ENCODE data around the gene CDC42BPA. TPM values are rescaled to one million over a fixed set of nuclear protein-coding genes. Genes with fewer than 3 reads are reported as not detected.
"Not testable (repeated sequence)": the region's sequence is repeated elsewhere in the genome, so short reads cannot be mapped to it uniquely, and the experiment has no call there.

Gene CDC42BPA
- total RNA-seq, 1 donor = 2.3 TPM

DNA sequence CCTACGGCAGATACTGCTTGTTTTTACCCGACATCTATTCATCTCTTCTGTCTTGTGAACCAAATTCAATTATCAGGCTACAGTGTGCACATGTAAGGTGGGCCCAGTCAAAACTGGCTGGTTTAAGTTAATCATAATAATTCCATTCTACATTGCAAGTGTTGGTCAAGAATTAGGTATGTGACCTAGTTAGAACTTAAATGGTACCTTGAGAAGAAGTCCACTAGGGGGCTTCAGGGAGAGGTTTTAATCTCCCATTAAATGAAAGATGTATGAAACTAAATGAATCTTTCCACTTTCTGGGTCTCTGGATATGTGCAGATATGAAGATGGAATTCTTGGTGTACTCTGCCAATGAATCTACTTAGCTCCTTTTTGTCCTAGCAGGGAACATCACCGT is 187.1 kb downstream of the CDC42BPA start:
- Histone ChIP-seq H3K4me3 (ENCODE audit: low read length) (no peak overlapping the region), H3K27me3 (ENCODE audit: insufficient read depth, low read length) (no peaks in the 10 kb centered on the region), H3K9me3 (ENCODE audit: low read depth, low read length) (no peaks in the 10 kb centered on the region), H3K4me1 (ENCODE audit: insufficient read depth, low read length) (no peaks in the 10 kb centered on the region)

DNA sequence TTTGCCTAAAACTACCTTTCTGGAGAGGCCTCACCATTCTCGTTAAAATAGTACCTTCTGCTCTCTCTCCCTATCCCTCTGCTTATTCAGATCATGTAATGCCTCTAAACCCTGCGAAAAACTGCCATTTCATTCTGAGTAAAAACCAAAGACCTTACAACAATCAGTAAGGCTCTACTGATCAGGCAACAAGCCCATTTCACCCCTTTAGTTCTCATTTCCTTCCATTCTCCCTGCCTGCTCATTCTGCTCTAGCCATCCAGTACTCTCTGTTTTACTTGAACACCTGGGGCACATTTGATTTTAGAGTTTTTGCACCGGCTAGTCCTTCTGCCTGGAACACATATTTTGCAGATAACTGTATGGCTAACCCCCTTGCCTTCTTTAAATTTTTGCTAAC is 190.4 kb downstream of the CDC42BPA start:
- no peaks in the 10 kb centered on the region for H3K27me3 ChIP-seq (ENCODE audit: insufficient read depth, low read length)
- H3K4me1 ChIP-seq (ENCODE audit: insufficient read depth, low read length) = no peaks in the 10 kb centered on the region
- H3K9me3 ChIP-seq (ENCODE audit: low read depth, low read length) = no peaks in the 10 kb centered on the region
- no peak overlapping the region for H3K4me3 ChIP-seq (ENCODE audit: low read length)

DNA sequence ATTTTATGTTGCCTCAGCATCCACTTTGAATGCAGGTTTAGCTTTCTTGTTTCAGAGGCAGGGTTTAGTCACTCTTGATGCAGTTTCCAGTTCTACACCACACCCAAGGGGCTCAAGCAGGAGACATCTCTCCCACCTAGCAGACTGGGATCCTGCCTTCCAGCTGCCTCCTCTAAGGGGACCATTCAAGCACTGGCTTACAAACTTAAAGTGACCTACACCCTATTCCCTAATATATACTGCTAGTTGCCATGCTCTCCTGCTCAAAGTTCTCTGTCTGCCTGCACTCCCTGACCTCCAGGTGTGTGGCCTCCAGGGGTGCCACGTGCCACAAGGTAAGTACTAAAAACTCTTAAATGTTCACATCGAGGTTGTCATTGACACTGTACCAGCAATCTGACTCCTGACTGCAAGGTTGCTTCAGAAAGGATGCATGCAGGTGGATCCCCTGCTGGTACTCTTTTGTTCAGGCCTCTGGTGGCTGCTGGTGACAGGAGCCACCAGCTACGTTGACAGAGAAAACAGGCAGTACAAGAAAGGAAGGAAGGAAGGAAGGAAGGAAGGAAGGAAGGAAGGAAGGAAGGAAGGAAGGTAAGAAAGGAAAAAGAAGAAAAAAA is 192.3 kb downstream of the CDC42BPA start:
- no peak overlapping the region for H3K4me3 ChIP-seq (ENCODE audit: low read length)
- no peaks in the 10 kb centered on the region for H3K9me3 ChIP-seq (ENCODE audit: low read depth, low read length)
- H3K27me3 ChIP-seq (ENCODE audit: insufficient read depth, low read length) = no peaks in the 10 kb centered on the region
- H3K4me1 ChIP-seq (ENCODE audit: insufficient read depth, low read length) = no peaks in the 10 kb centered on the region

DNA sequence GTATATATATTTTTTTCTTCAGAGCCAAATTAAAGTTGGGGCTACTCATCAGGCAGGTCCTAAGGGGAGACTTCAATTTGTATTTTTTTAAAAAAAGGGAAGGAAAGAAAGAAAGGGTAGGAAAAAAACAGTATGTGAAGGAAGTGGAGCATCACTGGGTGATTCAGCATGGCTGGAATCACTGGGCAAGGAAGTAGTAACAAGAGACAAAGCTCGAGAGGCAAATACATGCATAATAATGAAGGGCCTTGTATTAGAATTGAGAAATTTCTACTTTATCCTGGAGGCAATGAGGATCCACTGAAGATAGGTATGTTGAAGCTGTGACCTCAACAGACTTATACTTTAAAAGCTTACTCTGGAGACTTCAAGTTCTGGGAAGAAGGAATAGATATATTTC is 193.8 kb downstream of the CDC42BPA start:
- no peaks in the 10 kb centered on the region for H3K9me3 ChIP-seq (ENCODE audit: low read depth, low read length)
- no peaks in the 10 kb centered on the region for H3K4me1 ChIP-seq (ENCODE audit: insufficient read depth, low read length)
- H3K27me3 ChIP-seq (ENCODE audit: insufficient read depth, low read length) = no peaks in the 10 kb centered on the region
- H3K4me3 ChIP-seq (ENCODE audit: low read length) = no peak overlapping the region

DNA sequence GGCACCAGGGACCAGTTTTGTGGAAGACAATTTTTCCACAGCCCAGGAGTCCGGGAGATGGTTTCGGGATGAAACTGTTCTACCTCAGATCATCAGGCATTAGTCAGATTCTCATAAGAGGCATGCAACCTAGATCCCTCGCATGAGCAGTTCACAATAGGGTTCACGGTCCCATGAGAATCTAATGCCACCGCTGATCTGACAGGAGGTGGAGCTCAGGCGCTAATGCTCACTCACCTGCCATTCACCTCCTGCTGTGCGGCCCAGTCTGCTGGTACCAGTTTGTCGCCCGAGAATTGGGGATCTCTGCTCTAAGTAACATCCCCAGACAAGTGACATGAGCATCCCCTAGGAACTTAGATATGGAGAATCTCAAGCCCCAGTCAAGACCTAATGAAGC is 197.5 kb downstream of the CDC42BPA start:
- H3K9me3 ChIP-seq (ENCODE audit: low read depth, low read length) = no peaks in the 10 kb centered on the region
- H3K27me3 ChIP-seq (ENCODE audit: insufficient read depth, low read length) = no peaks in the 10 kb centered on the region
- H3K4me1 ChIP-seq (ENCODE audit: insufficient read depth, low read length) = no peaks in the 10 kb centered on the region
- H3K4me3 ChIP-seq (ENCODE audit: low read length) = no peak overlapping the region

DNA sequence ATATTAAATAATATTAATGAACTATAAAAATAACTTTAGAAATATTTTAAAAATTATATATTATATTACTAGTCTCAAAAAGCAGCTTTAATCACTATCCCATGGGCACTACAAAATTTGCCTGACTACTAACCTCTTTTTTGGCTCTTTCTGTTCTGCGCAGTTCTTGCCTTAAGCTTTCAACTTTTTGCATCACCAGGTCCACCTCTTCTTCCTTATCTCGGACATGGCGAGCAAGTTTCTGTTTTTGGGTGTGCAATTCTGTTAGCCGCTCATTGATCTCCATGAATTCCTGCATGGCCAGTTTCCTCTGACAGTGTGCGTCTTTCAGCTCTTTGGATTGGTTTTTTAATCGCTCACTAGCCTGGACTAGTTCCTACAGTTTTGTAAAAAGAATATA is 205.8 kb downstream of the CDC42BPA start:
- Histone ChIP-seq H3K4me3 (ENCODE audit: low read length) (no peak overlapping the region), H3K27me3 (ENCODE audit: insufficient read depth, low read length) (no peaks in the 10 kb centered on the region), H3K9me3 (ENCODE audit: low read depth, low read length) (no peaks in the 10 kb centered on the region), H3K4me1 (ENCODE audit: insufficient read depth, low read length) (no peaks in the 10 kb centered on the region)

DNA sequence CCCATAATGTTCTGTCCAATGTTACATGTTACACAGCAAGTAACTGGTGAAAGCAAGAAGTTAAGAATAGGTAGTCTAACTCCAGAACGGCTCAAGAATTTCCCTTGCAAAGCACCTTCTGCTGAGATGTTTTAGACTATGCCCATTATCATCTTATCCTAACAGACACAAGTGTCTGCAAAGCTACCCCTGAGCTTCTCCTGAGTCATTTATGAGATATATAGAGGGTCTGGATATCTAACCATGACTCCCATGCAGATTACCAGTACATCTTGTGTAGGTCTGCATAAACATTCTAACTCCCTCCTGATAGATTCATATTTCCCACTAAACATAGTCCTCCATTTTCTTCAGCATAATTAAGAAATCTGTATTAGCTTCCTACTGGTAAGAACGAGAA is 206.5 kb downstream of the CDC42BPA start:
- Histone ChIP-seq H3K27me3 (ENCODE audit: insufficient read depth, low read length) (no peaks in the 10 kb centered on the region), H3K4me1 (ENCODE audit: insufficient read depth, low read length) (no peaks in the 10 kb centered on the region), H3K4me3 (ENCODE audit: low read length) (no peak overlapping the region), H3K9me3 (ENCODE audit: low read depth, low read length) (no peaks in the 10 kb centered on the region)

DNA sequence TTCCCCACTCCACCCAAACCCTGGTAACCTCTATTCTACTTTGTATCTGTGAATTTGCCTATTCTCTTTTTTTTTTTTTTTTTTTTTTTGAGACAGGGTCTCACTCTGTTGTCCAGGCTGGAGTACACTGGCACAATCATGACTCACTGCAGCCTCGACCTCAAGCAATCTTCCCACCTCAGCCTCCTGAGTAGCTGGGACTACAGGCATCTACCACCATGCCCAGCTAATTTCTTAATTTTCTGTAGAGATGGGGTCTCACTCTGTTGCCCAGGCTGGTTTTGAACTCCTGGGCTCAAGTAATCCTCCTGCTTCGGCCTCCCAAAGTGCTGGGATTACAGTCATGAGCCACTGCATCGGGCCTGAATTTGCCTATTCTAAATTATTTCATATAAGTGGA is 213.0 kb downstream of the CDC42BPA start:
- not testable (repeated sequence) for H3K27me3 ChIP-seq (ENCODE audit: insufficient read depth, low read length); H3K4me1 ChIP-seq (ENCODE audit: insufficient read depth, low read length); H3K4me3 ChIP-seq (ENCODE audit: low read length); H3K9me3 ChIP-seq (ENCODE audit: low read depth, low read length)

DNA sequence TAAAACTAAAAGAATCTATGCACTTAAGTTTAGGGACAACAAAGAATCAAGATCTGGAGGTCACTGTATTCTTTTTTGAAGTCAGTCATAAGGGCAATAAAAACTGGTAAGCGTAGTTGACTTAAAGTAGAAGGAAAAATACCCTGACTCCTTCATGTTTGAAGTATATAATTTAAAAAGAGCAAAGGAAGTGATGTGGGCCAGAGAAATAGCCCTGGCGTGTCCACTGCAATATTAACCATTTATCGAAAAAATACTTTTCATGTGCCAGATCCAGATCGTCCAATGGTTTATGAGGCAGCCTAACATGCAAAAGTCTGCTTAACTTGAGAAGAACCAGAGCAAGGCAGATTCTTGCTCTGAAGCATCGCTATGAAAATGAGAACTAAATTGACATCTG is 216.2 kb downstream of the CDC42BPA start:
- no peak overlapping the region for H3K4me3 ChIP-seq (ENCODE audit: low read length)
- no peaks in the 10 kb centered on the region for H3K4me1 ChIP-seq (ENCODE audit: insufficient read depth, low read length)
- peaks cover 3% of the 10 kb centered on the region for H3K27me3 ChIP-seq (ENCODE audit: insufficient read depth, low read length)
- H3K9me3 ChIP-seq (ENCODE audit: low read depth, low read length) = no peaks in the 10 kb centered on the region

DNA sequence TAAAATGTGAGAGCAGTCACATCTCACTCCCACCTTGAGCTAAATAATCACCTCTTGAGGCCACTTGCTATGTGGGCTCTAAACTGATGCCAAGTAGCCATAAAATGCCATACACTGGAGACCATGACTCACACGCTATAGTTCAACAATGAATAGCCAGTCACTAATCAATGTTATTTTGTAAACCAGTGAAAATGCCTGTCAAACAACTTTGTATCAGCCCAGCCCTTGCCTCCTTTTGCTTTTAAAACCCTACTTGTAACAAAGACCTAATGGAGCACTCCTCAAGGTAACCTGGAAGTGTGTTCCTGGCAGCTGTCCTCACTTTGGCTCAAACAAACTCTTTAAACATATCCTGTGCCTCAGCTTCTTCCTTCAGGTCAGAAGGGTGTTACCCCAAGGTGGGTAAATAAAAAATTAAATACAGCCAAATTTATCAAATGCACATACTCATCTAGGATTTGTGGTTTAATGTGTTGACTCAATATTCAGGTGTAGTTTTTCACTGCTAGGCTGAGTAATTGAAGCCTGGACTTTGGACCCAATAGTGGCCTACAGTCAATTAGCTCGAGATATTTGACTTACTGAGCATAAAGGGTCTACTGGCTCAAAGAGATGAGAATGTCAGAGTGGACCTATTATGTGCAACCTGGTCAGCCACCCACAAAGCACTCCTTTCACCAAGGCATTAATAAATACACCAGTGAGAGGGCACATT is 223.9 kb downstream of the CDC42BPA start:
- Histone ChIP-seq H3K4me1 (ENCODE audit: insufficient read depth, low read length) (no peaks in the 10 kb centered on the region), H3K27me3 (ENCODE audit: insufficient read depth, low read length) (no peaks in the 10 kb centered on the region), H3K9me3 (ENCODE audit: low read depth, low read length) (no peaks in the 10 kb centered on the region), H3K4me3 (ENCODE audit: low read length) (no peak overlapping the region)

DNA sequence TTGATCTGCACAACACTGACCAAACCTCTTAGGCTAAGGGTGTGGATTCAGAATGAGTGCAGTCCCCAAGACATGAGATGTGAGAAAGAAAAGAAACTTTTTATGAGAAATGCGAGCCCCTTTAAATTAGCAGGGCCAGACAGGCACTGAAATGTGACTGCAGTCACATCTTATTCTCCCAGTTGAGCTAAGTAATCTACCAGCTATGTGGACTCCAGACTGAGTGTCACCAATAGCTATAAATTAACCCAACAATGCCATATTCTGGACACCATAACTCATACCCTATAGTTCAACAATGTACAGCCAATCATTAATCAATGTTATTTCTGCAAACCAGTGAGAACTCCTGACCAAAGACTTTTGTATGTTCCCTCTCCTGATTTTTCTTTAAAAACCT is 225.0 kb downstream of the CDC42BPA start:
- H3K27me3 ChIP-seq (ENCODE audit: insufficient read depth, low read length) = no peaks in the 10 kb centered on the region
- H3K4me3 ChIP-seq (ENCODE audit: low read length) = no peak overlapping the region
- no peaks in the 10 kb centered on the region for H3K4me1 ChIP-seq (ENCODE audit: insufficient read depth, low read length)
- H3K9me3 ChIP-seq (ENCODE audit: low read depth, low read length) = no peaks in the 10 kb centered on the region

DNA sequence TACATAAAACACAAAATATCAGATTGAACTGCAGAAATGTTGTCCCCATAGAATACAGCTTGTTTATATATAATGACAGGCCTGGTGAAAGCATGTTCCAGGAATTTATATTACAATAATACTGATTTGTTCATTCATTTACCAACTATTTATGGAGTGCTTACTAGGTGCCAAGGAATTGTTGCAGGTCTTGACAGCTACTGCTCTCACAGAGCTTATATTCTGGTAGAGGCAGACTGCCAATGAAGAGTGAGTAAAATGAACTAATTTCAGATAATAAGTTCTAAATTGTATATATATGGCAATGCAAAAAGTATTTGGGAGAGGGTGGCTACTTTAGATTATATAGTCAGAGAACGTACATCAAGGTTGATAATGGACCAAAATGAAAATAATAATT is 226.2 kb downstream of the CDC42BPA start:
- Histone ChIP-seq H3K4me3 (ENCODE audit: low read length) (no peak overlapping the region), H3K9me3 (ENCODE audit: low read depth, low read length) (no peaks in the 10 kb centered on the region), H3K4me1 (ENCODE audit: insufficient read depth, low read length) (no peaks in the 10 kb centered on the region), H3K27me3 (ENCODE audit: insufficient read depth, low read length) (no peaks in the 10 kb centered on the region)

DNA sequence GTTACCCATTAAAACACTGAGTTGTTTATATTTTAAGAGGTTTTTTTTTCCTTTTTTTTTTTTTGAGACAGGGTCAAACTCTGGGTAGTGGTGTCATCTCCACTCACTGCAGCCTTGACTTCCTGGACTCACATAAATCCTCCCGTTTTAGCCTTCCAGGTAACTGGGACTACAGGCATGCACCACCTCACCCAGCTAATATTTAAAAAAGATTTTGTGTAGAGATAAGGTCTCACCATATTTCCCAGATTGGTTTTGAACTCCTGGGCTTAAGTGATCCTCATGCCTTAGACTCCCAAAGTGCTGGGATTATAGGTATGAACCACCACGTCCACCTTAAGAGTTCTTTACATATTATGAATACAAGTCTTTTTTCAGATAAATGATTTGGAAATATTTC is 231.7 kb downstream of the CDC42BPA start:
- Histone ChIP-seq H3K27me3 (ENCODE audit: insufficient read depth, low read length) (no peaks in the 10 kb centered on the region), H3K4me3 (ENCODE audit: low read length) (no peak overlapping the region), H3K4me1 (ENCODE audit: insufficient read depth, low read length) (no peaks in the 10 kb centered on the region), H3K9me3 (ENCODE audit: low read depth, low read length) (peaks cover 5% of the 10 kb centered on the region)

DNA sequence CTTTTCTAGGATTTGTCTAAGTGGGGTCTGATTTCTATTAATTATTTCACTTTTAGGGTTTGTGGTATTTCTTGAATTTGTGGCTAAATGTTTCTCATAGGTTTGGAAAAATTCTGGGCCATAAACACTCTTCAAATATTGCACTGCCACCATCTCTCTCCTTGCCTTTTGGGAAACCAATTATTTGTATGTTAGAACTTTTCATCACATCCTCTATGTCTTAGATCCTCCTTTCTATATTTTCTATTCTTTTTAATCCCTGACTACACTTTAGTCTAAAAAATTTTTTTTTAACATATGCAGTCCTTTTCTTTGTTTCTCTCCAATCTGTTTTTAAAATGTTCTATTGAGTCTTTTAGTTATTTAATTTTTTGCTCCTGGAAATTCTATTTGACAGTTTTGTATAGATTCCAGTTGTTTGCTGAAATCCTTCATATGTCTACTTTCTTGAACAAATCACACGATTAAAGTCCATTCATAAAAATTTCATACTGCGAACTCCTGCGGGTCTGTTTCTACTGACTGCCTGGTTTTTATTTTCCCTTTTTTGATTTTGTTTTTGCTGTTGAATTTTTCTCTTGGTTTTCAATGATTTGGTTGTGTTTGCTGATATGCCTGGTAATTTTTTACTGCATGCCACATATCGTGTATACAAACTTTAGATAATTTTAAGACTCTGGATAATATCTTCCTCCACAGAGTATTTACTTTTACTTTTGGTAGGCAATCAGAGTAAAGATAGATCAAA is 235.1 kb downstream of the CDC42BPA start:
- Histone ChIP-seq H3K4me1 (ENCODE audit: insufficient read depth, low read length) (no peaks in the 10 kb centered on the region), H3K27me3 (ENCODE audit: insufficient read depth, low read length) (no peaks in the 10 kb centered on the region), H3K9me3 (ENCODE audit: low read depth, low read length) (peaks cover 5% of the 10 kb centered on the region), H3K4me3 (ENCODE audit: low read length) (no peak overlapping the region)

DNA sequence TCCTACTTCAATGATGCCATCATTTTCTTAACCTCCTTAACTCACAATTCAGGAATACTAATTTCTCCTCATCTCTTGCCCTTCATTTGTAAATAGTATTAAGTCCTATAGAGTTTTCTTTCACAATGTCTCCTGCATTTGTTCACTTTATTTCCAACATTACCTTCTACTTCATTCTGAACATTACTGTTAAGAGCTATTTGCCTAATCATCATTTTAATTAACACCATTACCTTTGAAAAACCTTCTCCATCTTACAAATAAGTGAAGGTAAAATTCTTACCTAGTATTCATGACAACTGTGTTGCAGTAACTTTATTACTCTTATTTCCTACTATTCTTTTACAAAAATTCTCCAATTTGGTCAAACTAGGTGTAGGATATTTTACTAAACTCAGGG is 240.5 kb downstream of the CDC42BPA start:
- no peaks in the 10 kb centered on the region for H3K27me3 ChIP-seq (ENCODE audit: insufficient read depth, low read length)
- no peaks in the 10 kb centered on the region for H3K4me1 ChIP-seq (ENCODE audit: insufficient read depth, low read length)
- H3K9me3 ChIP-seq (ENCODE audit: low read depth, low read length) = no peaks in the 10 kb centered on the region
- H3K4me3 ChIP-seq (ENCODE audit: low read length) = no peak overlapping the region

DNA sequence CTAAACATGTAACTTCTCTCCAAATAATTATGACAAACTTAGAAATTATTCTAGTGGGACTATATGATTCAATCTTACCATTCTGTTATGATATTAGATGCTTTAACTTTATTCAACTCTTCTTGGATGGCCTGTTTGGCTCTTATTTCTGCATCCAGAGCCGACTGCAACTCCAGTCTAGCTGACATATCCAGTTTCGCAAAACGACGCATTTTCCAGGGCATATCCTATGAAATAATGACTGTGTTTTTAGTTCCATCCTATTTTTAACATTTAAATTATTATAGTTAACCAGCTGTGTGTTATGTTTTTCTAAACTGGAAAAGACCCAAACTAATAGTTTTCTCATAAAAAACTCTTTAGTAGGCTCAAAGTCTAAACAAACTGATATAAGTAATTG is 244.5 kb downstream of the CDC42BPA start:
- Histone ChIP-seq H3K4me1 (ENCODE audit: insufficient read depth, low read length) (no peaks in the 10 kb centered on the region), H3K4me3 (ENCODE audit: low read length) (no peak overlapping the region), H3K27me3 (ENCODE audit: insufficient read depth, low read length) (no peaks in the 10 kb centered on the region), H3K9me3 (ENCODE audit: low read depth, low read length) (no peaks in the 10 kb centered on the region)

Measured in mononuclear cell (primary cell).